ENCODE data around the gene FOXN4. TPM values are rescaled to one million over a fixed set of nuclear protein-coding genes. Genes with fewer than 3 reads are reported as not detected.

The FOXN4 gene
- 0.11 TPM in 1 of 3 replicates, not detected in the others for total RNA-seq

- peak within 1 kb of the TSS; percentile 85 for H3K4me3 Mint-ChIP-seq
- H3K4me1 Mint-ChIP-seq, result peaks cover 23% of the 10 kb centered on the region
- peaks cover 93% of the 10 kb centered on the region for H3K27me3 Mint-ChIP-seq (ENCODE audit: low read depth)
- H3K27ac Mint-ChIP-seq, result peak within 1 kb of the TSS; percentile 47
- no peaks in the 10 kb centered on the region for H3K36me3 Mint-ChIP-seq
- no peaks in the 10 kb centered on the region for H3K9me3 Mint-ChIP-seq
- peak in 1 of 2 experiments; percentile 58 for DNase-seq (ENCODE audit: low spot score in 2 of 2, unreplicated experiment in 2 of 2)
- TF ChIP-seq CTCF (IDR thresholded peaks at IDR 0.05; ENCODE audit: unreplicated experiment), result no peak
Observed at GRCh38 chr12:109308534-109309380, at the start of gene FOXN4. TSS of gene FOXN4 (minus strand) at chr12:109309284. CDS start at chr12:109308321, 963 bp downstream.

- no peak for DNase-seq (ENCODE audit: low spot score in 2 of 2, unreplicated experiment in 2 of 2)
- Mint-ChIP-seq H3K4me1 (peaks cover 18% of the 10 kb centered on the region), H3K9me3 (no peaks in the 10 kb centered on the region), H3K27me3 (ENCODE audit: low read depth) (peaks cover 17% of the 10 kb centered on the region), H3K4me3 (no peak overlapping the region), H3K27ac (no peak overlapping the region), H3K36me3 (no peaks in the 10 kb centered on the region)
- no peak for TF ChIP-seq CTCF (IDR thresholded peaks at IDR 0.05; ENCODE audit: unreplicated experiment)
Observed at GRCh38 chr12:109358154-109358869, 49.2 kb upstream of the FOXN4 start.

DNA sequence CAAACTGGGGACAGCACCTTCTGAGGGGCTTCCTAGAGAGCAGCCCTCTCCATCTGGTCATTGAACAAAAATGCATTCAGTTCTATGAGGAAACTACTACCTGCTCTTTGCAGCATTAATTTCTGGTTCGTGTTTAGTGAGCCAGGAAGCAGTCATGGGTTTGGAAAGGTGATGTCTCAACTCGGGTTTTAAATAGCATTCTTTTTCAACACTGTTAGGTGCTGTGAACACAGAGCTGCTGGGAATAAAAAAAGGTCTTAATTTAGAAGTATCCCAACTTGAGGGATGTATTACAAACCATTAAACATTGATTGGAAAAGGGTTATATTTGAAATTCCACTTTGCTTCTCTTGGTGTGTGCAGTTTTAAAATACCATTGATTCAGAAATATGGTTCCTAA is 47.9 kb upstream of the FOXN4 start:
- no peak for TF ChIP-seq CTCF (IDR thresholded peaks at IDR 0.05; ENCODE audit: unreplicated experiment)
- Mint-ChIP-seq H3K4me3 (no peak overlapping the region), H3K27ac (no peak overlapping the region), H3K4me1 (peaks cover 6% of the 10 kb centered on the region), H3K9me3 (no peaks in the 10 kb centered on the region), H3K36me3 (no peaks in the 10 kb centered on the region), H3K27me3 (ENCODE audit: low read depth) (peaks cover 25% of the 10 kb centered on the region)
- no peak for DNase-seq (ENCODE audit: low spot score in 2 of 2, unreplicated experiment in 2 of 2)

DNA sequence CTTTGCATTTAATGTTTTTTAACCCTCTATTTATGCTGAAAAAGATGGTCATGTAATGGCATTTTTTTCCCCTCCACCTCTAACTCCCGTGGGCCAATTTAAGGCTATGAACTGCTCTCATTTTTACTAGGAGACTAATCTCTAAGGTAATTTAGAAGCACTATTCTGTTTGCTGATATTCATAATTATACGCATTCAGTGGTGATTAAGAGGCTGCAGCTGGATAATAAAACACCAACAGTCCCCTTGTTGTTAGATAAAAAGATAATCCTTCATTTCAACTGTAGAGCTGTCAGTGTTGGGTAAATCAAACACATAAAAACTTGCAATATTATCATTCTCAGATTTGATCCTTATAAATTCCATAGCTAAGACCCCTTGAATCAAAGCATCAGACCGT is 47.5 kb upstream of the FOXN4 start:
- H3K27me3 Mint-ChIP-seq (ENCODE audit: low read depth), result peaks cover 29% of the 10 kb centered on the region
- peaks cover 3% of the 10 kb centered on the region for H3K4me1 Mint-ChIP-seq
- no peak overlapping the region for H3K27ac Mint-ChIP-seq
- H3K36me3 Mint-ChIP-seq, result no peaks in the 10 kb centered on the region
- no peak for DNase-seq (ENCODE audit: low spot score in 2 of 2, unreplicated experiment in 2 of 2)
- no peaks in the 10 kb centered on the region for H3K9me3 Mint-ChIP-seq
- H3K4me3 Mint-ChIP-seq, result no peak overlapping the region
- TF ChIP-seq CTCF (IDR thresholded peaks at IDR 0.05; ENCODE audit: unreplicated experiment), result no peak

DNA sequence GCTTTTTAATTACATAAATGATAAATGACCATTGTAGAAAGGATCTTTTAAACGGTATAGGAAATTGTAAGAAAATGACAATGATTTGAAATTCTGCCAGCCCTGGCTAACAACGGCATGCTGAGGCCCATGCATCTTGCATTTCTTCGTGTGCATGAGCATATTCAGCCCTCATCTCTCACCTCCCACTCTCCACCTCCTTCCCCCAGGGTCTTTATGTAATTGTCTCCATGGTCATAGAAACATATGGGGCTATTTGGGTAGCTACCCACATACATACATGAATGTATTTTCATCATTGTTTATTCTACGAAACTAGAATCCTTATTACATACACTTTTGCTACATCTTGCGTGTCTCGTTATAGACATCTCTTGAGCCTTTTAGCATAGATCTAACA is 43.1 kb upstream of the FOXN4 start:
- H3K4me1 Mint-ChIP-seq, result peaks cover 3% of the 10 kb centered on the region
- no peaks in the 10 kb centered on the region for H3K36me3 Mint-ChIP-seq
- peaks cover 46% of the 10 kb centered on the region for H3K27me3 Mint-ChIP-seq (ENCODE audit: low read depth)
- no peak for TF ChIP-seq CTCF (IDR thresholded peaks at IDR 0.05; ENCODE audit: unreplicated experiment)
- H3K9me3 Mint-ChIP-seq, result no peaks in the 10 kb centered on the region
- no peak overlapping the region for H3K4me3 Mint-ChIP-seq
- H3K27ac Mint-ChIP-seq, result no peak overlapping the region
- no peak for DNase-seq (ENCODE audit: low spot score in 2 of 2, unreplicated experiment in 2 of 2)
